ENCODE measurements around the gene TMEM63B.

GRCh38 chr6:44133003-44133931, 5.9 kb downstream of the TMEM63B start:
- TF ChIP-seq, protein P1, sequence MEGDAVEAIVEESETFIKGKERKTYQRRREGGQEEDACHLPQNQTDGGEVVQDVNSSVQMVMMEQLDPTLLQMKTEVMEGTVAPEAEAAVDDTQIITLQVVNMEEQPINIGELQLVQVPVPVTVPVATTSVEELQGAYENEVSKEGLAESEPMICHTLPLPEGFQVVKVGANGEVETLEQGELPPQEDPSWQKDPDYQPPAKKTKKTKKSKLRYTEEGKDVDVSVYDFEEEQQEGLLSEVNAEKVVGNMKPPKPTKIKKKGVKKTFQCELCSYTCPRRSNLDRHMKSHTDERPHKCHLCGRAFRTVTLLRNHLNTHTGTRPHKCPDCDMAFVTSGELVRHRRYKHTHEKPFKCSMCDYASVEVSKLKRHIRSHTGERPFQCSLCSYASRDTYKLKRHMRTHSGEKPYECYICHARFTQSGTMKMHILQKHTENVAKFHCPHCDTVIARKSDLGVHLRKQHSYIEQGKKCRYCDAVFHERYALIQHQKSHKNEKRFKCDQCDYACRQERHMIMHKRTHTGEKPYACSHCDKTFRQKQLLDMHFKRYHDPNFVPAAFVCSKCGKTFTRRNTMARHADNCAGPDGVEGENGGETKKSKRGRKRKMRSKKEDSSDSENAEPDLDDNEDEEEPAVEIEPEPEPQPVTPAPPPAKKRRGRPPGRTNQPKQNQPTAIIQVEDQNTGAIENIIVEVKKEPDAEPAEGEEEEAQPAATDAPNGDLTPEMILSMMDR (conservative IDR thresholded peaks at IDR 0.05), result no peak
- TF ChIP-seq ZFX (IDR thresholded peaks at IDR 0.05), result no peak
